Measurements from ENCODE around the gene METTL8. TPM values are rescaled to one million over a fixed set of nuclear protein-coding genes. Genes with fewer than 3 reads are reported as not detected.
"Not testable (repeated sequence)": the region's sequence is repeated elsewhere in the genome, so short reads cannot be mapped to it uniquely, and the experiment has no call there.

METTL8 gene
- total RNA-seq, 1 experiment from 2014 or later, result 28.9 TPM

GRCh38 chr2:171400395-171400794, 33.4 kb downstream of the METTL8 start:
- no peaks in the 10 kb centered on the region for H3K27me3 ChIP-seq (ENCODE audit: control insufficient read depth, insufficient read depth, low read length)
- DNase-seq, result no peak
- H3K36me3 ChIP-seq (replicated peaks; ENCODE audit: control insufficient read depth, insufficient read depth, low read length), result no peaks in the 10 kb centered on the region
- no peak overlapping the region for H3K4me3 ChIP-seq (ENCODE audit: insufficient read depth, low read depth, low read length)

DNA sequence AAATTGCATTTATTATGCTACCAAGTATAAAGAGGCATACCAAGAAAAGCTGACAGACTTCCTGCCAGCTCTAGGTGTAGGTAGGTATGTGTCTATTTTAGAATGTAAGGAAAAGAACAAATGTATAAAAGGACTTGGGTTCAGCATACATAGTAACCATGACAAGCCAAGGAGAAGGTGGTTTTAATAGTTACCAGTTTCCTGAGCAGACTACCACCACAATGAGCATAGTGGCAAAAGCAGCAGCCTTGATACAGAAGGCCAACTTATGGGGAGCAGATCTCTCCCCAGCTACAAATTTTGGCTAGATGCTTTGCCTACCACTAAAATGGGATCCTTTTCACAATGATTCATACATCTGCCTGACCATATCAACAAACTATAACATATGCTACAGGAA, 34.5 kb downstream of the METTL8 start:
- no peaks in the 10 kb centered on the region for H3K27me3 ChIP-seq (ENCODE audit: control insufficient read depth, insufficient read depth, low read length)
- no peak for DNase-seq
- H3K36me3 ChIP-seq (replicated peaks; ENCODE audit: control insufficient read depth, insufficient read depth, low read length), result no peaks in the 10 kb centered on the region
- no peak overlapping the region for H3K4me3 ChIP-seq (ENCODE audit: insufficient read depth, low read depth, low read length)

GRCh38 chr2:171394164-171394740, 39.5 kb downstream of the METTL8 start:
- DNase-seq, result no peak
- Histone ChIP-seq H3K36me3 (replicated peaks; ENCODE audit: control insufficient read depth, insufficient read depth, low read length) (no peaks in the 10 kb centered on the region), H3K4me3 (ENCODE audit: insufficient read depth, low read depth, low read length) (no peak overlapping the region), H3K27me3 (ENCODE audit: control insufficient read depth, insufficient read depth, low read length) (no peaks in the 10 kb centered on the region)

- Histone ChIP-seq H3K27me3 (ENCODE audit: control insufficient read depth, insufficient read depth, low read length) (no peaks in the 10 kb centered on the region), H3K36me3 (replicated peaks; ENCODE audit: control insufficient read depth, insufficient read depth, low read length) (no peaks in the 10 kb centered on the region), H3K4me3 (ENCODE audit: insufficient read depth, low read depth, low read length) (no peak overlapping the region)
- no peak for DNase-seq
Measured at GRCh38 chr2:171393487-171393886, 40.3 kb downstream of the METTL8 start.

DNA sequence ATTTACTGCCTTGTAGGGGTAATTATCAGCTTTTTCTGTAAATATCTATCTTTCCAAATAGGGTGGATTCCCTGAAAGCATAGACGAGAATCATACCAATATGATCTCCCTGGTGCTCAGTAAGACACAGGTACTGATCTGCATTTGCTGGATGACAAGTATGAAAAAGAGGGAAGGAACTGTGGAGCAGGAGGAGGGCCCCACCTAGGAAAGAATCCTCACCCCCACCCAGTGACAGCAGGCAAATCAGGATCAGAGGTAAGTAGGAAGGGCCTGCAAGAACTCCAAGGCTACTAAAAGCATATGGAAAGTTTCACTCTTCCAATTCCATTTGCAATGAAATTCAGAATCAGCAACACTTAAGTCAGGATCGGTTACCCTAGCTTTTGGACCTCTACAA, 42.3 kb downstream of the METTL8 start:
- Histone ChIP-seq H3K4me3 (ENCODE audit: insufficient read depth, low read depth, low read length) (no peak overlapping the region), H3K36me3 (replicated peaks; ENCODE audit: control insufficient read depth, insufficient read depth, low read length) (no peaks in the 10 kb centered on the region), H3K27me3 (ENCODE audit: control insufficient read depth, insufficient read depth, low read length) (no peaks in the 10 kb centered on the region)
- peak; percentile 14 for DNase-seq

GRCh38 chr2:171390941-171391516, 42.8 kb downstream of the METTL8 start:
- H3K27me3 ChIP-seq (ENCODE audit: control insufficient read depth, insufficient read depth, low read length), result no peaks in the 10 kb centered on the region
- DNase-seq, result no peak
- no peak overlapping the region for H3K4me3 ChIP-seq (ENCODE audit: insufficient read depth, low read depth, low read length)
- H3K36me3 ChIP-seq (replicated peaks; ENCODE audit: control insufficient read depth, insufficient read depth, low read length), result no peaks in the 10 kb centered on the region

GRCh38 chr2:171389780-171390179, 44.0 kb downstream of the METTL8 start:
- H3K36me3 ChIP-seq (replicated peaks; ENCODE audit: control insufficient read depth, insufficient read depth, low read length), result no peaks in the 10 kb centered on the region
- H3K27me3 ChIP-seq (ENCODE audit: control insufficient read depth, insufficient read depth, low read length), result no peaks in the 10 kb centered on the region
- no peak overlapping the region for H3K4me3 ChIP-seq (ENCODE audit: insufficient read depth, low read depth, low read length)
- no peak for DNase-seq

- no peaks in the 10 kb centered on the region for H3K27me3 ChIP-seq (ENCODE audit: control insufficient read depth, insufficient read depth, low read length)
- H3K36me3 ChIP-seq (replicated peaks; ENCODE audit: control insufficient read depth, insufficient read depth, low read length), result no peaks in the 10 kb centered on the region
- no peak overlapping the region for H3K4me3 ChIP-seq (ENCODE audit: insufficient read depth, low read depth, low read length)
- no peak for DNase-seq
Measured at GRCh38 chr2:171389325-171389724, 44.5 kb downstream of the METTL8 start.

DNA sequence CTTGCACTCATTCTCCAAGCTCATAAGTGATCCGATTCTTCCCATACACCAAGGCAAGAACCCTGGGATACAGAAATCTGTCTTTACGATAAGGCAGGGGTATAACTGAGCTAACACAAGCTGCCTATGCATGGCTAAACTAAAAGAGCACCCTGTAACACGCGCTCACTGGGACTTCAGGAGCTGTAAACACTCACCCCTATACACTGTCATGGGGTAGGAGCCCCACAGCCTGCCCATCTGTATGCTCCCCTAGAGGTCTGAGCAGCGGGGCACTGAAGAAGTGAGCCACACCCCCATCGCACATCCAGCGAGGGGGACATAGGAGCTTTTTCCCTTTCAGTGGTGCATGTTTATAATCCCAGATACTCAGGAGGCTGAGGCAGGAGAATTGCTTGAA, 46.7 kb downstream of the METTL8 start:
- Histone ChIP-seq H3K36me3 (replicated peaks; ENCODE audit: control insufficient read depth, insufficient read depth, low read length) (no peaks in the 10 kb centered on the region), H3K27me3 (ENCODE audit: control insufficient read depth, insufficient read depth, low read length) (no peaks in the 10 kb centered on the region), H3K4me3 (ENCODE audit: insufficient read depth, low read depth, low read length) (no peak overlapping the region; the same call in 1 of the 2 replicates)
- DNase-seq, result no peak

DNA sequence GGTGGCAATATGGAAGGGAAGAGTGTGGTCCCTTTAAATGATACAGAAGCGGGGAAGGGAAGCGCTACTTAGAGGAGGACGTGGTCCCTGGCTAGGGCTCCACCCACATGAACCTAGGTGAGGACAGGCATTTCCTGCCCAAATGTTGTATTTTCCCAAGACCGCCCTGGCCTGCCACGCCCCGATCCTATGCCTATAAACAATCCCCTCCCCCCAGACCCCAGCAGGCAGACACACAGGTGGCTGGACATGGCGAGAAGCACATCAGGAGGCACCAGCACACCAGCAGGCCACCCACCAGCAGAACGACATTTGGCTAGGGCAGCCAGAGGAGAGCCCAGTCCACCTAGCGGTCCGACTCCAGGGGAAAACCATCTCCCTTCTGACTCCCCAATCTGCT, 47.2 kb downstream of the METTL8 start:
- H3K4me3 ChIP-seq (ENCODE audit: insufficient read depth, low read depth, low read length), result peak overlapping the region; percentile 19
- no peak for DNase-seq
- no peaks in the 10 kb centered on the region for H3K36me3 ChIP-seq (replicated peaks; ENCODE audit: control insufficient read depth, insufficient read depth, low read length)
- H3K27me3 ChIP-seq (ENCODE audit: control insufficient read depth, insufficient read depth, low read length), result no peaks in the 10 kb centered on the region

- H3K36me3 ChIP-seq (replicated peaks; ENCODE audit: control insufficient read depth, insufficient read depth, low read length), result no peaks in the 10 kb centered on the region
- no peaks in the 10 kb centered on the region for H3K27me3 ChIP-seq (ENCODE audit: control insufficient read depth, insufficient read depth, low read length)
- H3K4me3 ChIP-seq (ENCODE audit: insufficient read depth, low read depth, low read length), result no peak overlapping the region
- DNase-seq, result no peak
Measured at GRCh38 chr2:171383134-171383533, 50.7 kb downstream of the METTL8 start.

GRCh38 chr2:171382175-171382574, 51.6 kb downstream of the METTL8 start:
- H3K27me3 ChIP-seq (ENCODE audit: control insufficient read depth, insufficient read depth, low read length); DNase-seq; H3K4me3 ChIP-seq (ENCODE audit: insufficient read depth, low read depth, low read length); H3K36me3 ChIP-seq (replicated peaks; ENCODE audit: control insufficient read depth, insufficient read depth, low read length): not testable (repeated sequence)

DNA sequence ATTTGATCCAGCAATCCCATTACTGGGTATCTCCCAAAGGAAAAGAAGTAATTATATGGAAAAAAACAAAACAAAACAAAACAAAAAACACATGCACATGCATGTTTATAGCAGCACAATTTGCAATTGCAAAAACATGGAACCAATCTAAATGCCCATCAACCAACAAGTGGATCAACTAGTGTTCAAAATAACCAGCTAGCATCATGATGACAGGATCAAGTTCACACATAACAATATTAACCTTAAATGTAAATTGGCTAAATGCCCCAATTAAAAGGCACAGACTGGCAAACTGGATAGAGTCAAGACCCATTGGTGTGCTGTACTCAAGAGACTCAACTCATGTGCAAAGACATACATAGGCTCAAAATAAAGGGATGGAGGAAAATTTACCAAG, 55.9 kb downstream of the METTL8 start:
- H3K4me3 ChIP-seq (ENCODE audit: insufficient read depth, low read depth, low read length); DNase-seq; H3K27me3 ChIP-seq (ENCODE audit: control insufficient read depth, insufficient read depth, low read length); H3K36me3 ChIP-seq (replicated peaks; ENCODE audit: control insufficient read depth, insufficient read depth, low read length): not testable (repeated sequence)

- Histone ChIP-seq H3K27me3 (ENCODE audit: control insufficient read depth, insufficient read depth, low read length) (no peaks in the 10 kb centered on the region), H3K36me3 (replicated peaks; ENCODE audit: control insufficient read depth, insufficient read depth, low read length) (no peaks in the 10 kb centered on the region), H3K4me3 (ENCODE audit: insufficient read depth, low read depth, low read length) (no peak overlapping the region)
- no peak for DNase-seq
Measured at GRCh38 chr2:171367692-171368091, 66.1 kb downstream of the METTL8 start.

DNA sequence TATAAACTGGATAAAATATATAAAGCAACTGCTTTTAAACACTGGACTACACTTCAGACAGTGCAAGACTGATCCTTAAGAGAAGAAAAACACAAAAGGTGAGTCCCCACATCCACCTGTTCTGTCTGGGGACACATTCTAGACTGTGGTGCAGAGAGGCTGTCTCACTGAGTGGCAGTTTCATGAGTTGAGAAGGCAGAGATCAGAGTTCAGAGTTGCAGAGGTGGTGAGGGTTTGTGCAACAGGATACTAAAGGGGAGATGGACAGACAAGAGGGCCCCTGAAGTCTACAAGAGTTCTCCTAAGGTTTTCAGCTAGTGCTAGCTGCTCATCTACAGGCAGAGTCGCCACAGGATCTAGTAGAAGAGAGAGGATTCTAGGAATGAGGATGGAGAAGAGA, 68.0 kb downstream of the METTL8 start:
- Histone ChIP-seq H3K36me3 (replicated peaks; ENCODE audit: control insufficient read depth, insufficient read depth, low read length) (no peaks in the 10 kb centered on the region), H3K4me3 (ENCODE audit: insufficient read depth, low read depth, low read length) (no peak overlapping the region), H3K27me3 (ENCODE audit: control insufficient read depth, insufficient read depth, low read length) (no peaks in the 10 kb centered on the region)
- no peak for DNase-seq

- DNase-seq, result no peak
- Histone ChIP-seq H3K27me3 (ENCODE audit: control insufficient read depth, insufficient read depth, low read length) (no peaks in the 10 kb centered on the region), H3K36me3 (replicated peaks; ENCODE audit: control insufficient read depth, insufficient read depth, low read length) (no peaks in the 10 kb centered on the region), H3K4me3 (ENCODE audit: insufficient read depth, low read depth, low read length) (no peak overlapping the region)
Measured at GRCh38 chr2:171365232-171365631, 68.6 kb downstream of the METTL8 start.
